Stimulated activated CD4-positive, alpha-beta T cell treated with anti-CD3 and anti-CD28 coated beads, Interleukin-1b, Interleukin-23, amount 100 ng/mL, for 48 hours (primary cell): ENCODE measurements around the gene SLC38A5.
A peak's percentile ranks its signal among the peaks of the same experiment; 100 is the strongest.
"Not testable (repeated sequence)": the region's sequence is repeated elsewhere in the genome, so short reads cannot be mapped to it uniquely, and the experiment has no call there.

Experiments
- DNase-seq: peaks from one replicate; pipeline ENCODE4 v3.0.0-alpha.2; 2020

The SLC38A5 gene

GRCh38 chrX:48467281-48467761, 2.7 kb downstream of the SLC38A5 start:
- DNase-seq: no peak

- DNase-seq: peak; percentile 37
Measured at GRCh38 chrX:48466696-48467095, 3.4 kb downstream of the SLC38A5 start.

GRCh38 chrX:48465336-48465933, 4.6 kb downstream of the SLC38A5 start:
- no peak for DNase-seq

GRCh38 chrX:48461830-48462229, 8.2 kb downstream of the SLC38A5 start:
- DNase-seq: peak; percentile 50

- no peak for DNase-seq
Measured at GRCh38 chrX:48460606-48461005, 9.5 kb downstream of the SLC38A5 start.

GRCh38 chrX:48460031-48460430, 10.0 kb downstream of the SLC38A5 start:
- no peak for DNase-seq

- DNase-seq: no peak
Measured at GRCh38 chrX:48459483-48459882, 10.6 kb downstream of the SLC38A5 start.

GRCh38 chrX:48458711-48459110, 11.3 kb downstream of the SLC38A5 start:
- DNase-seq: no peak

GRCh38 chrX:48456628-48457331, 13.3 kb downstream of the SLC38A5 start:
- DNase-seq: no peak

GRCh38 chrX:48451708-48452107, 18.4 kb downstream of the SLC38A5 start:
- DNase-seq: no peak

GRCh38 chrX:48450076-48450475, 20.0 kb downstream of the SLC38A5 start:
- no peak for DNase-seq

- not testable (repeated sequence) for DNase-seq
Measured at GRCh38 chrX:48447201-48447600, 22.9 kb downstream of the SLC38A5 start.

GRCh38 chrX:48433713-48434112, 36.3 kb downstream of the SLC38A5 start:
- not testable (repeated sequence) for DNase-seq

- not testable (repeated sequence) for DNase-seq
Measured at GRCh38 chrX:48430166-48430565, 39.9 kb downstream of the SLC38A5 start.

- DNase-seq: not testable (repeated sequence)
Measured at GRCh38 chrX:48429606-48430005, 40.5 kb downstream of the SLC38A5 start.

GRCh38 chrX:48427027-48427716, 42.9 kb downstream of the SLC38A5 start:
- DNase-seq: not testable (repeated sequence)

GRCh38 chrX:48411860-48412259, 58.2 kb downstream of the SLC38A5 start, which contains the start of gene SSX4B:
TSS of gene SSX4B (minus strand) at chrX:48411960. CDS start at chrX:48411372, 588 bp downstream.
- DNase-seq: not testable (repeated sequence)
